Endometrium (tissue), 2 donors: ENCODE data around the gene FAM89B.

Experiments
- FAIRE-seq: peaks from 2 replicates; lab custom pipeline; 2012; peaks lifted over from hg19 to GRCh38; lab: Jason Lieb, UNC
- donor health status: control.
- donor health status: control.

Gene FAM89B

GRCh38 chr11:65573391-65574079 lies 1.2 kb downstream of the FAM89B start:
- no peak for FAIRE-seq

- no peak for FAIRE-seq
Measured at GRCh38 chr11:65574109-65574810, 1.9 kb downstream of the FAM89B start.

GRCh38 chr11:65574811-65575567 lies 2.7 kb downstream of the FAM89B start:
- no peak for FAIRE-seq

GRCh38 chr11:65575568-65576231 lies 3.4 kb downstream of the FAM89B start, which contains the start of gene EHBP1L1:
TSS of gene EHBP1L1 (plus strand) at chr11:65576053. CDS start at chr11:65576303, 250 bp downstream.
- no peak for FAIRE-seq

- FAIRE-seq: no peak
Measured at GRCh38 chr11:65576232-65576866, 4.0 kb downstream of the FAM89B start.

GRCh38 chr11:65576867-65577755 lies 4.8 kb downstream of the FAM89B start:
- FAIRE-seq: no peak

- no peak for FAIRE-seq
Measured at GRCh38 chr11:65577756-65578109, 5.4 kb downstream of the FAM89B start.

GRCh38 chr11:65578134-65578533 lies 5.8 kb downstream of the FAM89B start:
- no peak for FAIRE-seq

- FAIRE-seq: no peak
Measured at GRCh38 chr11:65578667-65579066, 6.3 kb downstream of the FAM89B start.

GRCh38 chr11:65579291-65579690 lies 7.0 kb downstream of the FAM89B start:
- no peak for FAIRE-seq

- no peak for FAIRE-seq
Measured at GRCh38 chr11:65580031-65580692, 7.8 kb downstream of the FAM89B start.

GRCh38 chr11:65580756-65581155 lies 8.4 kb downstream of the FAM89B start:
- no peak for FAIRE-seq

- no peak for FAIRE-seq
Measured at GRCh38 chr11:65581928-65582327, 9.6 kb downstream of the FAM89B start.

GRCh38 chr11:65583589-65583988 lies 11.3 kb downstream of the FAM89B start:
- no peak for FAIRE-seq

- no peak for FAIRE-seq
Measured at GRCh38 chr11:65584106-65584505, 11.8 kb downstream of the FAM89B start.

GRCh38 chr11:65584723-65585171 lies 12.4 kb downstream of the FAM89B start:
- no peak for FAIRE-seq

- FAIRE-seq: no peak
Measured at GRCh38 chr11:65585396-65586246, 13.3 kb downstream of the FAM89B start.

- FAIRE-seq: no peak
Measured at GRCh38 chr11:65586247-65586630, 13.9 kb downstream of the FAM89B start.

GRCh38 chr11:65586676-65587075 lies 14.3 kb downstream of the FAM89B start:
- FAIRE-seq: no peak
